Endothelial cell (in vitro differentiated cells): ENCODE data around the gene ARHGEF11. TPM values are rescaled to one million over a fixed set of nuclear protein-coding genes. Genes with fewer than 3 reads are reported as not detected.
A peak's percentile ranks its signal among the peaks of the same experiment; 100 is the strongest.

Experiments
- DNase-seq: peaks from one replicate; pipeline ENCODE4 v3.0.0; 2021; ENCODE audit warnings: low spot score
- H3K27ac Mint-ChIP-seq: one replicate; pipeline ENCODE4 v1.8.0; 2021; ENCODE audit warnings: mixed read lengths, inconsistent platforms; ENCODE audit not compliant: unreplicated experiment
- H3K27me3 Mint-ChIP-seq: one replicate; pipeline ENCODE4 v1.8.0; 2021; ENCODE audit warnings: mild to moderate bottlenecking, moderate library complexity, mixed read lengths, inconsistent platforms; ENCODE audit not compliant: unreplicated experiment
- H3K36me3 Mint-ChIP-seq: one replicate; pipeline ENCODE4 v1.8.0; 2021; ENCODE audit warnings: mild to moderate bottlenecking, low read depth, mixed read lengths, inconsistent platforms; ENCODE audit not compliant: unreplicated experiment
- H3K4me1 Mint-ChIP-seq: one replicate; pipeline ENCODE4 v1.8.0; 2021; ENCODE audit warnings: mild to moderate bottlenecking, mixed read lengths, inconsistent platforms; ENCODE audit not compliant: unreplicated experiment
- H3K4me3 Mint-ChIP-seq: one replicate; pipeline ENCODE4 v1.8.0; 2021; ENCODE audit warnings: mild to moderate bottlenecking, mixed read lengths, inconsistent platforms; ENCODE audit not compliant: unreplicated experiment
- H3K9me3 Mint-ChIP-seq: one replicate; pipeline ENCODE4 v1.8.0; 2021; ENCODE audit warnings: mixed read lengths, inconsistent platforms; ENCODE audit not compliant: unreplicated experiment
- total RNA-seq: library from RNA; stranded (reverse); fragmentation: NEBNext Ultra II Directional; extraction: Animal tissue kit (Norgen Biotek cat#: 25700); gene quantifications from one replicate; pipeline ENCODE4 v1.2.1, GENCODE V29; 2021; ENCODE audit not compliant: unreplicated experiment
- TF ChIP-seq, protein P1 (sequence below): fragments of 200-600 bp; sonication (generic); IDR thresholded peaks from one replicate; pipeline ENCODE4 v1.5.0; 2021; ENCODE audit warnings: antibody characterized with exemption; ENCODE audit not compliant: unreplicated experiment

The ARHGEF11 gene
- total RNA-seq, 1 donor from 2014 or later, result 48.4 TPM

DNA sequence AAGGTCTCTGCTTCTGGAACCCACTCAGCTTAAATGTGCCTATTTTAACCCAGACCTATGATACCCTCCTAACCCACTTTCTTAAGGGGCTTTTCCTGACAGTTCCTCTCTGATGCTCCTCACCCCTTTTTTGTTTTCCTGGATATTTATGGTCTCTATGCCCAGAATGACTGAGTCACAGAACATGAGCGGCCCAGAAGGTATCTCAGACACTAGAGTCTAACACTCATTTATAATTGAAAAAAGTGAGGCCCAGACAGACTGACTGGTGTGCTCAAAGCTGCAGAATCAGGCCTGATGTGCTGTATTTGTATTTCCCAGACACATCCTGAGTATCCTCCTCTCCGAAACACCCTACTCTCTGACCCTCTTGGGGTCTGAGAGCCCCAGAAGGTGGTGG, 81.1 kb downstream of the ARHGEF11 start:
- Mint-ChIP-seq H3K27ac (no peak overlapping the region), H3K9me3 (no peaks in the 10 kb centered on the region), H3K4me1 (peaks cover 27% of the 10 kb centered on the region), H3K36me3 (peaks cover 44% of the 10 kb centered on the region), H3K4me3 (no peak overlapping the region), H3K27me3 (peaks cover 6% of the 10 kb centered on the region)
- DNase-seq, result no peak
- TF ChIP-seq, protein P1, sequence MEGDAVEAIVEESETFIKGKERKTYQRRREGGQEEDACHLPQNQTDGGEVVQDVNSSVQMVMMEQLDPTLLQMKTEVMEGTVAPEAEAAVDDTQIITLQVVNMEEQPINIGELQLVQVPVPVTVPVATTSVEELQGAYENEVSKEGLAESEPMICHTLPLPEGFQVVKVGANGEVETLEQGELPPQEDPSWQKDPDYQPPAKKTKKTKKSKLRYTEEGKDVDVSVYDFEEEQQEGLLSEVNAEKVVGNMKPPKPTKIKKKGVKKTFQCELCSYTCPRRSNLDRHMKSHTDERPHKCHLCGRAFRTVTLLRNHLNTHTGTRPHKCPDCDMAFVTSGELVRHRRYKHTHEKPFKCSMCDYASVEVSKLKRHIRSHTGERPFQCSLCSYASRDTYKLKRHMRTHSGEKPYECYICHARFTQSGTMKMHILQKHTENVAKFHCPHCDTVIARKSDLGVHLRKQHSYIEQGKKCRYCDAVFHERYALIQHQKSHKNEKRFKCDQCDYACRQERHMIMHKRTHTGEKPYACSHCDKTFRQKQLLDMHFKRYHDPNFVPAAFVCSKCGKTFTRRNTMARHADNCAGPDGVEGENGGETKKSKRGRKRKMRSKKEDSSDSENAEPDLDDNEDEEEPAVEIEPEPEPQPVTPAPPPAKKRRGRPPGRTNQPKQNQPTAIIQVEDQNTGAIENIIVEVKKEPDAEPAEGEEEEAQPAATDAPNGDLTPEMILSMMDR, result no peak

DNA sequence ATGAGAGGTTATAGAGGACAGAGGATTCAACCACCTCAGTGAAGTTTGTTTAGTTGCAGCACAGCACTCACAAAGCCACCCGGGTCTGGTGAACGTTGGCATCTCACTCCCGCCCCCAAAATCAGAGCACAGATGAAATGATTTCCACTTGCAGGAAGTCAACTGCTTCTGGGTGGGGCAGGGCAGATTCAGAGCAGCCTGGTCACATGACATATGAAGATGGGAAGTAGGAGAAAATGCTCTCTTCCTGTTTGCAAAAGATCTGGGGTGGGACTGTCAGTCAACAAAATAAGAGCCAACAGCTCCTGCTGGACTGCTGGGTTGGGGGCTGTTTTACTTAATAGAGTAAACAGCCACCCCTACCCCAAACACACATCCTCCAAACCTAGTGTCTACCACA, 81.9 kb downstream of the ARHGEF11 start:
- no peak for DNase-seq
- TF ChIP-seq, protein P1, result no peak
- Mint-ChIP-seq H3K27me3 (peaks cover 6% of the 10 kb centered on the region), H3K36me3 (peaks cover 50% of the 10 kb centered on the region), H3K9me3 (no peaks in the 10 kb centered on the region), H3K27ac (no peak overlapping the region), H3K4me1 (peaks cover 32% of the 10 kb centered on the region), H3K4me3 (no peak overlapping the region)

DNA sequence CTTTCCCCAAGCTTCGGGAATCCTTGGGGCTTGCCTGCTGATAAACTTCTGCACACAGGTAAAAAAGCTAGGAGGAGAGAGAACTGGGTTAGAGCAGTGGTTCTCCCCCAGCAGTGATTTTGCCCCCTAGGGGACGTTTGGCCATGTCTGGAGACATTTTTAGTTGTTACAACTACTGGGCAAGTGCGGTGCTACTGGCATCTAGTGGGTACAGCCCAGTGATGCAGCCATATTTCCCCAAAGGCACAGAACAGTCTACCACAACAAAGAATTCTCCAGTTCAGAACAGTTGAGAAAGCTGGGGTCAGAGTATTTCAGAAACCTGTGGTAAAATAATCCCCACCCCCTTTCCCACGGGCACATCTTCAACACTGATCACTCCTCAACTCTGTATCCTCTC, 83.8 kb downstream of the ARHGEF11 start:
- peaks cover 38% of the 10 kb centered on the region for H3K4me1 Mint-ChIP-seq
- no peak for DNase-seq
- H3K9me3 Mint-ChIP-seq, result no peaks in the 10 kb centered on the region
- H3K27me3 Mint-ChIP-seq, result peaks cover 11% of the 10 kb centered on the region
- H3K27ac Mint-ChIP-seq, result no peak overlapping the region
- no peak overlapping the region for H3K4me3 Mint-ChIP-seq
- peaks cover 64% of the 10 kb centered on the region for H3K36me3 Mint-ChIP-seq
- TF ChIP-seq, protein P1, result no peak

DNA sequence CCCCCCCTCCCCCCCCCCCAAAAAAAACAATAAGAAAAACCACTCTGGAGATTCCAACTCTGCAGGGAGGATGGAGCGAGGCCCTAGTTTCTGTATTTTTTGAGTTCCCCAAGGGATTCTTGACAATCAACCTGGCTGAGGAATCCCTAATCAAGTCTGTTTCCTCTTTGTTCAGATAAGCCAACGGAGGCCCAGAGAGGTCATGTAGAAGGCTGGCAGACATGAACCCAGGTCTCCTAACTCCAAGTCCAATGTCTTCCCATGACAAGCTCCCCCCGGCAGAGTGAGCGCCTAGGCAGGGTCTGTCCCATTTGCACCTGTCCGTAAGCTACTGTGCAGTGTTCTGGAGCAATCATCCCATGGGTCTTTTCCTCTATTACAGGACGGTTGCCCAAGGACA, 85.6 kb downstream of the ARHGEF11 start:
- TF ChIP-seq, protein P1, result no peak
- no peaks in the 10 kb centered on the region for H3K9me3 Mint-ChIP-seq
- peaks cover 38% of the 10 kb centered on the region for H3K4me1 Mint-ChIP-seq
- DNase-seq, result no peak
- no peak overlapping the region for H3K27ac Mint-ChIP-seq
- H3K27me3 Mint-ChIP-seq, result peaks cover 11% of the 10 kb centered on the region
- no peak overlapping the region for H3K4me3 Mint-ChIP-seq
- peaks cover 73% of the 10 kb centered on the region for H3K36me3 Mint-ChIP-seq

DNA sequence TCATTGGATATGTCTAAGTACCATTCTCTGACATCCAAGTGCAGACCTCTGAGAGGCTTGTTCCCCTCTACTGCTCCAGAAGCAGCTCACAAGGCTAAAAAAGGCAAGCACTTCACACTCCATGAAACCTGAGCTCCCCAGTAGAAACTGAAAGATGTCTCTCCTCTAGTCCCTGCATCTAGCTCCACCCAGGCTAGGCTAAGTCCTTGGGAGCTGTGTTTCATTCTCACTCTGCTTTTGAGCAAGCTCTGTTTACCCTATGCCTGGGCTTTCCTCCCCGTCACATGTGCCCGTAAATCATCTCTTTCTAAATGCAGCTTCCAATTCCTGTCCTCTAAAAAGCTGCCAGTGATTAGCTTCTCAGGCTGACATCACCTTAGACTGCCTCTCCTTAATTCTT, 86.1 kb downstream of the ARHGEF11 start:
- Mint-ChIP-seq H3K36me3 (peaks cover 77% of the 10 kb centered on the region), H3K27ac (peak overlapping the region; percentile 57)

More for the DNA sequence above, 86.1 kb downstream of the ARHGEF11 start:
- Mint-ChIP-seq H3K9me3 (no peaks in the 10 kb centered on the region), H3K27me3 (peaks cover 12% of the 10 kb centered on the region), H3K4me3 (no peak overlapping the region), H3K4me1 (peaks cover 36% of the 10 kb centered on the region)
- TF ChIP-seq, protein P1, result no peak
- DNase-seq, result no peak
